ENCODE data around the gene PANK3.
"Not testable (repeated sequence)": the region's sequence is repeated elsewhere in the genome, so short reads cannot be mapped to it uniquely, and the experiment has no call there.

PANK3 gene

DNA sequence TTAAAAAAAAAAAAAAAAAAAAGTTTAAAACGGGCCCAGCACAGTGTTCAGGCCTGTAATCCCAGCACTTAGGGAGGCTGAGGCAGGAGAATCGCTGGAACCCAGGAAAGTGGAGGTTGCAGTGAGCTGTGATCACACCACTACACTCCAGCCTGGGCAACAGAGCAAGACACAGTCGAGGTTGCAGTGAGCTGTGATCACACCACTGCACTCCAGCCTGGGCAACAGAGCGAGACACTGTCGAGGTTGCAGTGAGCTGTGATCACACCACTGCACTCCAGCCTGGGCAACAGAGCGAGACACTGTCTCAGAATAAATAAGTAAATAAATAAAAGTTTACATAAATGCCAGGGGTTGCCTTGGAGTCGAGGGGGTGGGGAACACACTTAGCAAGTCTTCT, 44.8 kb downstream of the PANK3 start:
- DNase-seq, H3K4me3 Mint-ChIP-seq, H3K9me3 Mint-ChIP-seq, ATAC-seq, H3K27ac Mint-ChIP-seq: not testable (repeated sequence)
- Mint-ChIP-seq H3K4me1 (peaks cover 12% of the 10 kb centered on the region), H3K27me3 (peaks cover 30% of the 10 kb centered on the region)

DNA sequence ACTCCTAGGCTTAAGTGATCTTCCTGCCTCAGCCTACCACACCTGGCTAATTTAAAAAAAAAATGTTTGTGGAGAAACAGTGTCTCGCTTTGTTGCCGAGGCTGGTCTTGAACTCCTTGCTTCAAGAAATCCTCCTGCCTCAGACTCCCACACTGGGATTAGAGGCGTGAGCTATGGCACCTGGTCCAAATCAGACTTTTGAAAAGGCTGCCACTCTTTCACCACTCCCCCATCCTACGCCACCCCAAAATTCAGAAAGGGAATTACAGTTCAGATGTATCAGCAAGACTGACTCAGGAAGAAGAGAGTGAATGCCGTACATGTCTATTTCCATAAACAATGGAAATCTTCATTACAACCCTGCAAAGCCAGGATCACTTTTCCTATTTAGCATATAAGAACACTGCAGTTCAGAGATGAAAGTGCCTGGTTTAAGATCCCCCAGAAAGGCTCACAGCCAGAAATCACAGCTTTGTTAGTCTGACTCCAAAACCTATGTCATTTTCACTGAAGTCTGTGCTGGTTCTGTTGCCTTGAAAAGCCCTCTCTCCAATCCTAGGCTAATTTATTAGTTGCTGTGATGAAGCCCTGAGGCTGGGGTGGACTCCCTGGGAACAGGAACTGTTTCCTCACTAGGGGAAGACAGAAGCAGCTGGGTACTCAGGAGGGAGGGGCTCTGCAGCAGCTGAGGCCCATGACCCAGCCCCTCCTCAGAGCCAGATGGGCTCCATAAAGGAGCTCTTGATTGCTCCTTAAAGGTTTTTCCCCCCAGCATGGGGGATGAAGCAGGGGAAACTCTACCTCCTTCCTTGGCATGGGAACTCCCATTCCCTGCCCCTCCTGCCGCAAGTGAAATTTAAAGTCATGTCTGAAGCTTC, 46.9 kb downstream of the PANK3 start:
- Mint-ChIP-seq H3K27me3 (peaks cover 44% of the 10 kb centered on the region), H3K4me1 (peaks cover 19% of the 10 kb centered on the region), H3K27ac (no peak overlapping the region), H3K4me3 (no peak overlapping the region), H3K9me3 (peaks cover 0 to 6% of the 10 kb centered on the region in 2 donors)
- DNase-seq (no peak), ATAC-seq (no peak)

GRCh38 chr5:168531191-168531590, 48.0 kb downstream of the PANK3 start:
- peaks cover 19% of the 10 kb centered on the region for H3K4me1 Mint-ChIP-seq
- H3K27me3 Mint-ChIP-seq, result peaks cover 44% of the 10 kb centered on the region
- H3K27ac Mint-ChIP-seq, result no peak overlapping the region
- no peak overlapping the region for H3K4me3 Mint-ChIP-seq
- DNase-seq (no peak), ATAC-seq (no peak)
- peaks cover 0 to 6% of the 10 kb centered on the region in 2 donors for H3K9me3 Mint-ChIP-seq

DNA sequence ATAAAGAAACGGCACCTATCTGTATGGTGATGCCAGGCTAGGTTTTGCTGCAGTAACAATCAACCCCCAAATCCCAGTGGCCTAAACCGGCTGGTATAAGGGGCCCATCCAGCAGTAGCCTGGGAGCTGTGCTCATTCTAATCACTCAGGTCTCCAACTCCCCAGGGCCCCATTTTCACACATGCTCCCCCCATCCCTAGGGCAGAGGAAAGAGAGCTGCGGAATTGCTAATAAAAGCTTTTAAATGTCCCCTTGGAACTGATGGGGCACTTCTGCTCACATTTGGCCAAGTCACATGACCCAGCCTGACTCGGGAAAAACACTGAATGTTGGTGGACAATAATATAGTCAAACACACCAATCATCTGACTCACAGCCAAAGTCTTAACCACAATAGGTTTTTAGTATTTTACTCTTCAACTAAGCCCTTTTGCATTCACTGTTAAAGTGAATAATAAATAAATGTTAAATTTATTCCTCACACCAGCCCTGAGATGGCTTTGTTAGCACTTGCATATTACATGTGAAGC, 48.5 kb downstream of the PANK3 start:
- H3K27me3 Mint-ChIP-seq, result peaks cover 44% of the 10 kb centered on the region
- ATAC-seq (no peak), DNase-seq (no peak)
- peaks cover 19% of the 10 kb centered on the region for H3K4me1 Mint-ChIP-seq
- H3K27ac Mint-ChIP-seq, result no peak overlapping the region
- peaks cover 0 to 6% of the 10 kb centered on the region in 2 donors for H3K9me3 Mint-ChIP-seq
- peak overlapping the region; percentile 54 to 71 for H3K4me3 Mint-ChIP-seq

- ATAC-seq, result peak; percentile 25
- H3K4me1 Mint-ChIP-seq, result peaks cover 19% of the 10 kb centered on the region
- H3K9me3 Mint-ChIP-seq, result peaks cover 0 to 6% of the 10 kb centered on the region in 2 donors
- H3K27me3 Mint-ChIP-seq, result peaks cover 44% of the 10 kb centered on the region
- H3K27ac Mint-ChIP-seq, result no peak overlapping the region
- DNase-seq, result no peak
- H3K4me3 Mint-ChIP-seq, result peak overlapping the region; percentile 71 to 81
These were observed 49.6 kb downstream of the PANK3 start for GRCh38 chr5:168529374-168530234.

DNA sequence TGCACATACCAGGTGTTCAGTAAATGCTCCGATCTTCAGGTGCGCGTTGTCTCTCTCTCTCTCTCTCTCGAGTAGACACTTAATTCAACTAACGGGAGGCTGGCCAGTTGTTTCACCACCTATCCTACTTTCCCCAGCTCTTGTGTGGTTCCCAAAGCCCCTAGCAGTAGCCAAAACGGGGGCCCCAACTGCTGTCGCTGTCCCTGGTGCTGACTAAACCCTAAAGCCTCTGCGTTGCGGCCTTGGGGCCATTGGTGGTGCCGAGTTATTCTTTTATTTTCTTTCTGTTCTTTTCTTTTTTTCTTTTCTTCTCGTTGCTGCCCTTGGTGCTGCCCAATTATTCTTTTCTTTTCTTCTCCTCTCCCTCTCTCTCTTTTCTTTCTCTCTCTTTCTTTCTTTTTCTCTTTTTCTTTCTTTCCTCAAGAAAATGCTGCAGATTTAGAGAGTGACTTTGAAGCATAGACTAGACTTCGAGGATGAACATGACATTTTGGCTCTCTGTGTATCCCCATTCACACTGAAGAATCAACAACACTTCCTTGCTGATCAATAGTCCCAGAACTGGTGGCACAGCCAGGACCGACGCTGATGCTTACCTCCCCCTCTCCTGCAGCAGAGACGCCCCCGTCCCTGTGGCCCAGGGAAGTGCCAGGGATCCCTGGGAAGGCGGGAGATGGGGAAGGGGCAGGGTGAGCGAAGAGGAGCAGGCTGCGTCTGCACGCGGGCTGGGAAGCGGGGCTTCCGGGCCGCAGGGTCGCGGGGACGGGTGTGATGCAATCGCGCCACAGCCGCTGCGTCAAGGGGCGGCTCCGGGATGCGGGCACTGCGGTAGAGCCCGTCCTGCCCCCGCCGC, 50.4 kb downstream of the PANK3 start, which contains the start of gene FBLL1:
TSS of gene FBLL1 (plus strand) at position 785 of the 853 bp plus-strand sequence. CDS start 200 bp downstream, outside the sequence.
- H3K4me3 Mint-ChIP-seq, result peak within 1 kb of the TSS; percentile 81 to 82
- DNase-seq, result peak; percentile 15 to 27
- peaks cover 44% of the 10 kb centered on the region for H3K27me3 Mint-ChIP-seq
- peak; percentile 63 for ATAC-seq
- peaks cover 19% of the 10 kb centered on the region for H3K4me1 Mint-ChIP-seq
- peak within 1 kb of the TSS; percentile 16 to 95 for H3K27ac Mint-ChIP-seq
- peaks cover 0 to 6% of the 10 kb centered on the region in 2 donors for H3K9me3 Mint-ChIP-seq

DNA sequence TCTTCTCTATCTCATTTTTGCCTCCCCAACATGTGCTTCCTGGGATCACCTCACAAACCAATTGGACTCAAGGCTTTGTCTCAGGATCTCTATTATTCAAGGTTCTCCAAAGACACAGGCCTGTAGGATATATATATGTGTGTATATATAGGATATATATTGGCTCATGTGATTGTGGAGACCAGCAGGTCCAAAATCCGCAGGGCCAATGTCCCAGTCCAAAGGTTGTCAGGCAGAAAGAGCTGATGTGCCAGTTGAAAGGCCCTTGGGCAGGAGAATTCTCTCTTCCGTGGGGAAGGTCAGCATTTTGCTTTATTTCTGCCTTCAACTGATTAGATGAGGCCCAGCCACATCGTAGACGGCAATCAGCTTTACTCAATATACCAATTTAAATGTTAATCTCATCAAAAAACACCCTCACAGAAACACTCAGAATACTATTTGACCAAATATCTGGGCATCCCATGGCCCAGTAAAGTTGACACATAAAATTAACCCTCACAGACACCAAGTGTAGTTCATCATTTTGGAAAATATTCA, 51.3 kb downstream of the PANK3 start:
- Mint-ChIP-seq H3K4me1 (peaks cover 19% of the 10 kb centered on the region), H3K27ac (no peak overlapping the region), H3K27me3 (peaks cover 40% of the 10 kb centered on the region), H3K9me3 (peaks cover 0 to 6% of the 10 kb centered on the region in 2 donors), H3K4me3 (no peak overlapping the region)
- DNase-seq, result no peak
- ATAC-seq, result no peak

DNA sequence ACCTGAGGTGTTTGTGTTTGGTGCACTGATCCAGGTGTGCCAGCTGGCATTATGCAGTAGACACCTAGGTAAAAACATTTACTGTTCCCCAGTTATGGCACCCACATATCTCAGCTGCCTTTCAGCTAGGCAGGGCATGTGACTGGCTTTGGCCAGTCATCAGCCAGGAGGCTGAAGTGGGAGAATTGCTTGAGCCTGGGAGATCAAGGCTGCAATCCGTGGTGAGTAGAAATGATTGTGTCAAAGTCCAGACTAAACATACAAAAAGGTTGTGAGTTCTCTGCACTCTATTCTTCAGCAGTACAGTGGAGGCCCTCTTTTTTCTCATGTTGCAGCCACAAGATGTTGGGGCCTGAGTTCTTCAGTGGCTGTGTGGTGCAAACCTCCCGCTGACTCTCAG, 53.3 kb downstream of the PANK3 start:
- DNase-seq (no peak), ATAC-seq (no peak)
- H3K9me3 Mint-ChIP-seq, result peaks cover 0 to 6% of the 10 kb centered on the region in 2 donors
- H3K4me3 Mint-ChIP-seq, result no peak overlapping the region
- peaks cover 28% of the 10 kb centered on the region for H3K27me3 Mint-ChIP-seq
- peaks cover 19% of the 10 kb centered on the region for H3K4me1 Mint-ChIP-seq
- H3K27ac Mint-ChIP-seq, result peak overlapping the region in 1 of 2 donors; percentile 38

DNA sequence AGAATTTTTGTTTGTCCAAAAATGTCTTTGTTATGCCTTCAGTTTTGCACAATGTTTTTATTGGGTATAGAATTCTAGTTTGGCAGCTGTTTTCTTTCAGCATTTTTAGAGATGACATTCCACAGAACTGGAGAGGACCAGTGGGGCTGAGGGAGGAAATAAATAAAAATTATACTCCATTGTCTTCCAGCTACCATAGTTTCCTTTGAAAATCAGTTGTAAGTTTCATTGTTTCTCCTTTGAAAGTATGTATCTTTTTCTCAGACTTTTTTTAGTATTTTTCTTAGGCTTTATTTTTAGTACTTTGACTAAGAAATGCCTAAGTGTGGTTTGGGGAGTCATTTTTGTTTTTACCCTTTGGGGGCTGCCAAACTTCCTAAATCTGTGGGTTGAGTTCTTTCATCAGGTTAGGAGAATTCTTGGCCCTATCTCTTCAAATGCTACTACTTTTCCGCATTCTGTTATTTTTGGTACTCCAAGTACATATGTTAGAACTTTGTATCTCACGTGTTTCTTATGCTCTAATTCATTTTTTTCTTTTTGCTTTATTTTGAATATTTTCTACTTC, 65.2 kb downstream of the PANK3 start:
- Mint-ChIP-seq H3K4me3 (no peak overlapping the region), H3K9me3 (peaks cover 0 to 12% of the 10 kb centered on the region in 2 donors), H3K27me3 (no peaks in the 10 kb centered on the region), H3K4me1 (no peaks in the 10 kb centered on the region), H3K27ac (no peak overlapping the region)
- DNase-seq (no peak), ATAC-seq (no peak)

DNA sequence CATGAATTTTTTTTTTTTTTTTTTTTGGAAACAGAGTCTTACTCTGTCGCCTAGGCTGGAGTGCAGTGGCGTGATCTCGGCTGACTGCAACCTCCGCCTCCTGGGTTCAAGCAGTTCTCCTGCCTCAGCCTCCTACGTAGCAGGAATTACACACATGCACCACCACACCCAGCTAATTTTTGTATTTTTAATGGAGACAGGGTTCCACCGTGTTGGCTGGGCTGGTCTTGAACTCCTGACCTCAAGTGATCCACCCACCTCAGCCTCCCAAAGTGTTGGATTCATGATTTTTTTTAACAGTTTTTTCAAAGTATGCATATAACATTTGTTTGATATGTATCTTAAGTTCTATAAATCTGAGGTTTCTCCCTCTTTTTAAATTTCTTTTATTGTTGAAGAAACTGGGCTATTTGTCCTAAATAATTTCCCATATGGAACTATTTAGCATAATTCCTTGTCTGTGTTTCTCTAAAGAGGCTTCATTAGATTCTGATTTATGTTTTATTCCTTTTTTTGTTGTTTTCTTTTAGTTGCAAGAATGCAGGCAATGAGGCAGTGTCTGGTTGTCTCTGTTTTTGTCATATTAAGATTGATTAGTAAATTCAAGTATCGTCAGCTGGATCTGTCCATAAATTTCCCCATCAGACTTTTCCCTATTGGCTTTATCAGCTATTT, 76.5 kb downstream of the PANK3 start:
- Mint-ChIP-seq H3K27ac (peak overlapping the region in 1 of 2 donors; percentile 46), H3K27me3 (no peaks in the 10 kb centered on the region), H3K4me3 (no peak overlapping the region), H3K4me1 (no peaks in the 10 kb centered on the region), H3K9me3 (no peaks in the 10 kb centered on the region)
- no peak for DNase-seq
- no peak for ATAC-seq

All from stimulated activated naive CD8-positive, alpha-beta T cell treated with anti-CD3 and anti-CD28 coated beads, Interleukin-15, amount 100 ng/mL, for 72 hours (primary cell).